Measurements from ENCODE around the gene DLGAP1. TPM values are rescaled to one million over a fixed set of nuclear protein-coding genes. Genes with fewer than 3 reads are reported as not detected.
A peak's percentile ranks its signal among the peaks of the same experiment; 100 is the strongest.

DLGAP1 gene
- total and polyA plus RNA-seq, 7 experiments from 2014 or later = 0.32 to 1.0 TPM; not detected in 5

- Histone ChIP-seq H3K36me3 (ENCODE audit: control insufficient read depth in 2 of 3, insufficient read depth in 3 of 3, low read length in 3 of 3) (no peaks in the 10 kb centered on the region), H3K4me3 (ENCODE audit: low read length) (no peak overlapping the region), H3K9me3 (ENCODE audit: control insufficient read depth in 2 of 3, low read length in 3 of 3) (no peaks in the 10 kb centered on the region), H3K27ac (ENCODE audit: low read depth, low read length) (no peak overlapping the region), H3K27me3 (ENCODE audit: control insufficient read depth in 2 of 2, insufficient read depth in 2 of 2, low read length in 2 of 2) (no peaks in the 10 kb centered on the region), H3K4me1 (ENCODE audit: control insufficient read depth in 2 of 2, insufficient read depth in 2 of 2, low read length in 2 of 2) (no peaks in the 10 kb centered on the region)
- H3K27me3 Mint-ChIP-seq = no peaks in the 10 kb centered on the region
- intact Hi-C loops (cut with micrococcal nuclease) = no loop called here
- no peaks in the 10 kb centered on the region for H3K9me3 Mint-ChIP-seq
- H3K4me3 Mint-ChIP-seq = no peak overlapping the region
- H3K4me1 Mint-ChIP-seq = peaks cover 0 to 52% (median 10%) of the 10 kb centered on the region in 7 donors
- CTCF ChIA-PET = no interaction called here
- no peaks in the 10 kb centered on the region for H3K36me3 Mint-ChIP-seq
- ATAC-seq = no peak
- no peak for DNase-seq
- POLR2A ChIA-PET = interaction anchor here (0.7 kb wide), 1 partner anchor 145 kb away, joined by 3 read pairs; no protein-coding TSS in a partner anchor
- H3K27ac Mint-ChIP-seq = peak overlapping the region in 1 of 9 donors; percentile 35
These were observed 805.3 kb downstream of the DLGAP1 start for GRCh38 chr18:3649633-3650426.

DNA sequence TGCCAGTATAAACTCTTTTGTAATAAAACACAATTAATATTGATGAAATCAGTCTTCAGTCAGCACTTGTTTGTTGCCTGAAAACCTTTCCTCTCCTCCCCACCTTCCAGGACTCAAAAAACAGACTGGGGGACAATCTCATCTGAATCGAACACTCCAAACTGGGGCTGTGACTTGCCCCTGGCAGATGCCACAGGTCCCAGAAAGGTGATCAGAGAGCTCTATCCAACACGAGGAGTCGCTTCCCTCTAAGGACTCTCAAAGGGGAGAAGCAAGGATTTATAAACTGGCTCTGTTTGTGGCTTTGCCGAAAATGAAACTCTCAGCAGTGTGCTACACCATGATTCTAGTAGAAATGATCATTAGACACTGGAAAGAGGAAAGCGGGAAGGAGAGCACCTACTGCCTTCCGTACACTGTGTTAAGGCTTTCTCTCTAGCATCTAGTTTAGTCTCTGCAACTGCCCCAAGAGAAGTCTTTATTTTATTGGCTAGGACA lies 805.9 kb downstream of the DLGAP1 start:
- Mint-ChIP-seq H3K9me3 (no peaks in the 10 kb centered on the region), H3K4me1 (peaks cover 0 to 48% (median 10%) of the 10 kb centered on the region in 7 donors), H3K4me3 (no peak overlapping the region), H3K27ac (no peak overlapping the region), H3K36me3 (no peaks in the 10 kb centered on the region), H3K27me3 (no peaks in the 10 kb centered on the region)
- Histone ChIP-seq H3K4me1 (ENCODE audit: control insufficient read depth in 2 of 2, insufficient read depth in 2 of 2, low read length in 2 of 2) (no peaks in the 10 kb centered on the region), H3K4me3 (ENCODE audit: low read length) (no peak overlapping the region), H3K36me3 (ENCODE audit: control insufficient read depth in 2 of 3, insufficient read depth in 3 of 3, low read length in 3 of 3) (no peaks in the 10 kb centered on the region), H3K27me3 (ENCODE audit: control insufficient read depth in 2 of 2, insufficient read depth in 2 of 2, low read length in 2 of 2) (no peaks in the 10 kb centered on the region), H3K27ac (ENCODE audit: low read depth, low read length) (no peak overlapping the region), H3K9me3 (ENCODE audit: control insufficient read depth in 2 of 3, low read length in 3 of 3) (no peaks in the 10 kb centered on the region)
- intact Hi-C loops (cut with micrococcal nuclease) = no loop called here
- ChIA-PET POLR2A (no interaction called here), CTCF (no interaction called here)
- ATAC-seq (no peak), DNase-seq (no peak)

- H3K9me3 ChIP-seq (ENCODE audit: control insufficient read depth in 2 of 3, low read length in 3 of 3) = no peaks in the 10 kb centered on the region
- POLR2A ChIA-PET = no interaction called here
- H3K4me1 Mint-ChIP-seq = peaks cover 0 to 48% (median 10%) of the 10 kb centered on the region in 7 donors
- intact Hi-C loops (cut with micrococcal nuclease) = no loop called here
- H3K4me3 ChIP-seq (ENCODE audit: low read length) = no peak overlapping the region
- CTCF ChIA-PET = no interaction called here
- no peaks in the 10 kb centered on the region for H3K4me1 ChIP-seq (ENCODE audit: control insufficient read depth in 2 of 2, insufficient read depth in 2 of 2, low read length in 2 of 2)
- no peak overlapping the region for H3K27ac ChIP-seq (ENCODE audit: low read depth, low read length)
- no peaks in the 10 kb centered on the region for H3K36me3 Mint-ChIP-seq
- H3K4me3 Mint-ChIP-seq = no peak overlapping the region
- H3K27me3 Mint-ChIP-seq = no peaks in the 10 kb centered on the region
- H3K9me3 Mint-ChIP-seq = peaks cover 0 to 1% (median 0%) of the 10 kb centered on the region in 11 donors
- H3K27ac Mint-ChIP-seq = no peak overlapping the region
- DNase-seq (no peak), ATAC-seq (no peak)
- H3K27me3 ChIP-seq (ENCODE audit: control insufficient read depth in 2 of 2, insufficient read depth in 2 of 2, low read length in 2 of 2) = no peaks in the 10 kb centered on the region
- H3K36me3 ChIP-seq (ENCODE audit: control insufficient read depth in 2 of 3, insufficient read depth in 3 of 3, low read length in 3 of 3) = no peaks in the 10 kb centered on the region
These were observed 806.5 kb downstream of the DLGAP1 start for GRCh38 chr18:3648641-3649040.

DNA sequence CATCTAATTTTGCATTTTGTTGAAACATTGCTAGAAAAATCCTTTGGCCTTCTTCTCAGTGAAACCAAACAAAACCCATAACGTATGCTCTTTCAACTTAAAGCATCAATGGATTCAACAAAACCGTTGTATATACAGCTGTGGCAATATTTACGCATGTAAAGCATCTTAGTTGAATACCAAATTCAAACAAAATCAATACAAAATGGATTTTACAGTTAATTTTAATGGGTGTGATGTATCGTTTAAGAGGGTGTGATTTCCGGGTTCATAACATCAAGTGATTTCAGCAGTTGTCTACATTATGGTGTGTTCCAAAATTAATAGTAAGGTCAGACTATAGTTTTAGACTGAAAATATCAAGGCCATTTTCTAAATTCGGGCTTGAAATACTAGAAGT lies 806.9 kb downstream of the DLGAP1 start:
- Mint-ChIP-seq H3K27ac (no peak overlapping the region), H3K4me1 (peaks cover 0 to 48% (median 10%) of the 10 kb centered on the region in 7 donors), H3K4me3 (no peak overlapping the region), H3K36me3 (no peaks in the 10 kb centered on the region), H3K9me3 (peaks cover 0 to 1% (median 0%) of the 10 kb centered on the region in 11 donors), H3K27me3 (no peaks in the 10 kb centered on the region)
- Histone ChIP-seq H3K36me3 (ENCODE audit: control insufficient read depth in 2 of 3, insufficient read depth in 3 of 3, low read length in 3 of 3) (no peaks in the 10 kb centered on the region), H3K27ac (ENCODE audit: low read depth, low read length) (no peak overlapping the region), H3K27me3 (ENCODE audit: control insufficient read depth in 2 of 2, insufficient read depth in 2 of 2, low read length in 2 of 2) (no peaks in the 10 kb centered on the region), H3K4me1 (ENCODE audit: control insufficient read depth in 2 of 2, insufficient read depth in 2 of 2, low read length in 2 of 2) (no peaks in the 10 kb centered on the region), H3K4me3 (ENCODE audit: low read length) (no peak overlapping the region), H3K9me3 (ENCODE audit: control insufficient read depth in 2 of 3, low read length in 3 of 3) (no peaks in the 10 kb centered on the region)
- intact Hi-C loops (cut with micrococcal nuclease) = no loop called here
- DNase-seq = no peak
- ChIA-PET CTCF (no interaction called here), POLR2A (no interaction called here)
- ATAC-seq = no peak

DNA sequence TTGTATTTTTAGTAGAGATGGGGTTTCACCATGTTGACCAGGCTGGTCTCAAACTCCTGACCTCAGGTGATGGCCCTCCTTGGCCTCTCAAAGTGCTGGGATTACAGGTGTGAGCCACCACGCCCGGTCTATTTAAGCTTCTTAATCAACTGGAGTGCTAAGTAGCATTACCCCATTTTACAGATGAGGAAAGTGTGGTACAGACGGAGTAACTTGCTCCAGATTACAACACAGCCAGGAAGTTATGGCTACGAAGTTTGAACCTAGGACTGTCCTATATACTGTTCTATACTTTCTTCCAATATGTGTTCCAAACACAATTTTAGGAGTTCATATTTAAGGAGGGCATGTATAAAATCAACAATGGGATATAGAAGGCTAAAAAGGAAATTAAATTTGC lies 807.5 kb downstream of the DLGAP1 start:
- H3K4me1 Mint-ChIP-seq = peaks cover 0 to 47% (median 10%) of the 10 kb centered on the region in 7 donors
- no peak overlapping the region for H3K4me3 ChIP-seq (ENCODE audit: low read length)
- DNase-seq = no peak
- no peaks in the 10 kb centered on the region for H3K36me3 ChIP-seq (ENCODE audit: control insufficient read depth in 2 of 3, insufficient read depth in 3 of 3, low read length in 3 of 3)
- POLR2A ChIA-PET = no interaction called here
- no peak overlapping the region for H3K4me3 Mint-ChIP-seq
- no peaks in the 10 kb centered on the region for H3K27me3 ChIP-seq (ENCODE audit: control insufficient read depth in 2 of 2, insufficient read depth in 2 of 2, low read length in 2 of 2)
- intact Hi-C loops (cut with micrococcal nuclease) = no loop called here
- CTCF ChIA-PET = no interaction called here
- no peaks in the 10 kb centered on the region for H3K4me1 ChIP-seq (ENCODE audit: control insufficient read depth in 2 of 2, insufficient read depth in 2 of 2, low read length in 2 of 2)
- H3K9me3 Mint-ChIP-seq = peaks cover 0 to 1% (median 0%) of the 10 kb centered on the region in 11 donors
- H3K27me3 Mint-ChIP-seq = no peaks in the 10 kb centered on the region
- ATAC-seq = no peak
- no peak overlapping the region for H3K27ac Mint-ChIP-seq
- no peak overlapping the region for H3K27ac ChIP-seq (ENCODE audit: low read depth, low read length)
- H3K9me3 ChIP-seq (ENCODE audit: control insufficient read depth in 2 of 3, low read length in 3 of 3) = no peaks in the 10 kb centered on the region
- no peaks in the 10 kb centered on the region for H3K36me3 Mint-ChIP-seq

DNA sequence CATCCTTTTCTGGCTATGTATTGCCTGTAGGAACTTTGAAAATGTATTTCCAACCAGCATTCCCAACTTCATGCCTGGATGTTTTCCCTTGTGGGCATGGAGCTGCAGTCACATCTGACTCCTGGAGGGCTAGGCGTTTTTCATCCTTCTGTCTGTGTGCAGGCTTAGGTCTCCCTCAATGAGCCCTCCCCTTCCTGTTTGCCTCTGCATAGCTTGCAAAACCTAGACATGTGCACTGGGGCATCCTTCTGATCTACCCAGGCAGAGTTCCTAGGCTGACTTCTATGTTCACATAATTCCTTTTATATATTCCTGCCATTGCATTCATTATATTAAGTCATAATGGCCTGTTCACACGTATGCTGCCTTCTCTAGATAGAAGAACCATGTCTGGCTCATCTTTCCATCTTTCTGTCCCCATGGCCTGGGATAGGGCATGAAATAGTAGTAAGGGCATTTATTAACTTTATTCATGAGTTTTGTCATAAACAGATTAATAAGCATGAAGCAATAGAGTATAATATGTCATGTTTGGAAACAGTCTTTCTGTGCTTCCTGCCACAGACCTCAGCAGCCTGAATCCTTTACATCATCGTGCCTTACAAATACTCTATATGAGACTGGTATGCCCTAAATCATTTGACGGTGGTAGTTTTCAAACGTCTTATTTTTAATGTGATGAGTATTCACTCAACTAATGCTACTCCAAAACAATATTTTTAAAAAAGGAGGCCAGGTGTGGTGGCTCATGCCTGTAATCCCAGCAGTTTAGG lies 809.5 kb downstream of the DLGAP1 start:
- Histone ChIP-seq H3K36me3 (ENCODE audit: control insufficient read depth in 2 of 3, insufficient read depth in 3 of 3, low read length in 3 of 3) (no peaks in the 10 kb centered on the region), H3K4me3 (ENCODE audit: low read length) (no peak overlapping the region), H3K9me3 (ENCODE audit: control insufficient read depth in 2 of 3, low read length in 3 of 3) (no peaks in the 10 kb centered on the region), H3K4me1 (ENCODE audit: control insufficient read depth in 2 of 2, insufficient read depth in 2 of 2, low read length in 2 of 2) (no peaks in the 10 kb centered on the region), H3K27me3 (ENCODE audit: control insufficient read depth in 2 of 2, insufficient read depth in 2 of 2, low read length in 2 of 2) (no peaks in the 10 kb centered on the region), H3K27ac (ENCODE audit: low read depth, low read length) (no peak overlapping the region)
- Mint-ChIP-seq H3K27me3 (no peaks in the 10 kb centered on the region), H3K27ac (no peak overlapping the region), H3K4me1 (peaks cover 0 to 43% (median 10%) of the 10 kb centered on the region in 7 donors), H3K9me3 (peaks cover 0 to 1% (median 0%) of the 10 kb centered on the region in 11 donors), H3K4me3 (no peak overlapping the region), H3K36me3 (no peaks in the 10 kb centered on the region)
- peak; percentile 38 for ATAC-seq
- POLR2A ChIA-PET = interaction anchor here (0.6 to 0.7 kb wide), 2 partner anchors 43 to 198 kb away, joined by 3 read pairs; no protein-coding TSS in a partner anchor
- CTCF ChIA-PET = no interaction called here
- intact Hi-C loops (cut with micrococcal nuclease) = no loop called here
- DNase-seq = no peak

Data from naive thymus-derived CD4-positive, alpha-beta T cell (primary cell).